ENCODE results near the gene APMAP. TPM values are rescaled to one million over a fixed set of nuclear protein-coding genes. Genes with fewer than 3 reads are reported as not detected.

Gene APMAP
- total RNA-seq, 2 donors from 2014 or later = 70.5 to 93.8 TPM

GRCh38 chr20:24977797-24978196 lies 14.8 kb downstream of the APMAP start:
- Histone ChIP-seq H3K4me3 (no peak overlapping the region), H3K36me3 (no peaks in the 10 kb centered on the region), H3K9me3 (no peaks in the 10 kb centered on the region), H3K27ac (no peak overlapping the region), H3K4me1 (replicated peaks) (no peaks in the 10 kb centered on the region), H3K27me3 (replicated peaks; ENCODE audit: insufficient read depth) (no peaks in the 10 kb centered on the region)
- 86% methylated on average over 3 of the region's 3 CpGs for WGBS
- DNase-seq (ENCODE audit: low spot score) = no peak
- intact Hi-C loops (cut with DNase I) = no loop called here
- no peak for TF ChIP-seq POLR2AphosphoS5 (IDR thresholded peaks at IDR 0.05)
- no peak for TF ChIP-seq POLR2A (IDR thresholded peaks at IDR 0.05)
- TF ChIP-seq CTCF (IDR thresholded peaks at IDR 0.05) = no peak

GRCh38 chr20:24977336-24977735 lies 15.2 kb downstream of the APMAP start:
- 100% methylated on average over 1 of the region's 1 CpG for WGBS
- TF ChIP-seq POLR2AphosphoS5 (IDR thresholded peaks at IDR 0.05) (no peak), CTCF (IDR thresholded peaks at IDR 0.05) (no peak), POLR2A (IDR thresholded peaks at IDR 0.05) (no peak)
- DNase-seq (ENCODE audit: low spot score) = no peak

GRCh38 chr20:24972341-24972740 lies 20.2 kb downstream of the APMAP start:
- intact Hi-C loops (cut with DNase I) = no loop called here
- Histone ChIP-seq H3K27ac (no peak overlapping the region), H3K9me3 (no peaks in the 10 kb centered on the region), H3K36me3 (peaks cover 4 to 6% of the 10 kb centered on the region in 2 donors), H3K27me3 (replicated peaks; ENCODE audit: insufficient read depth) (no peaks in the 10 kb centered on the region), H3K4me1 (replicated peaks) (no peaks in the 10 kb centered on the region), H3K4me3 (no peak overlapping the region)
- TF ChIP-seq CTCF (IDR thresholded peaks at IDR 0.05) = no peak
- TF ChIP-seq POLR2AphosphoS5 (IDR thresholded peaks at IDR 0.05) = no peak
- no peak for TF ChIP-seq POLR2A (IDR thresholded peaks at IDR 0.05)
- DNase-seq (ENCODE audit: low spot score) = no peak
- 85% methylated on average over 2 of the region's 2 CpGs for WGBS

More at GRCh38 chr20:24977336-24977735, 15.2 kb downstream of the APMAP start:
- no peaks in the 10 kb centered on the region for H3K9me3 ChIP-seq
- no peaks in the 10 kb centered on the region for H3K36me3 ChIP-seq
- intact Hi-C loops (cut with DNase I) = no loop called here
- H3K27me3 ChIP-seq (replicated peaks; ENCODE audit: insufficient read depth) = no peaks in the 10 kb centered on the region
- no peaks in the 10 kb centered on the region for H3K4me1 ChIP-seq (replicated peaks)
- no peak overlapping the region for H3K27ac ChIP-seq
- H3K4me3 ChIP-seq = no peak overlapping the region

GRCh38 chr20:24971376-24972101 lies 21.0 kb downstream of the APMAP start:
- Histone ChIP-seq H3K36me3 (peaks cover 4 to 6% of the 10 kb centered on the region in 2 donors), H3K27me3 (replicated peaks; ENCODE audit: insufficient read depth) (no peaks in the 10 kb centered on the region), H3K4me1 (replicated peaks) (no peaks in the 10 kb centered on the region), H3K4me3 (no peak overlapping the region), H3K27ac (no peak overlapping the region), H3K9me3 (no peaks in the 10 kb centered on the region)
- no peak for DNase-seq (ENCODE audit: low spot score)
- TF ChIP-seq POLR2A (IDR thresholded peaks at IDR 0.05) (no peak), CTCF (IDR thresholded peaks at IDR 0.05) (no peak), POLR2AphosphoS5 (IDR thresholded peaks at IDR 0.05) (no peak)
- WGBS = 81% methylated on average over 6 of the region's 6 CpGs
- intact Hi-C loops (cut with DNase I) = no loop called here

GRCh38 chr20:24970754-24971153 lies 21.8 kb downstream of the APMAP start:
- Histone ChIP-seq H3K4me1 (replicated peaks) (no peaks in the 10 kb centered on the region), H3K27ac (no peak overlapping the region), H3K9me3 (no peaks in the 10 kb centered on the region), H3K36me3 (peaks cover 4 to 6% of the 10 kb centered on the region in 2 donors), H3K4me3 (no peak overlapping the region), H3K27me3 (replicated peaks; ENCODE audit: insufficient read depth) (no peaks in the 10 kb centered on the region)
- TF ChIP-seq POLR2A (IDR thresholded peaks at IDR 0.05) (no peak), POLR2AphosphoS5 (IDR thresholded peaks at IDR 0.05) (no peak), CTCF (IDR thresholded peaks at IDR 0.05) (no peak)
- intact Hi-C loops (cut with DNase I) = no loop called here
- 87% methylated on average over 8 of the region's 8 CpGs for WGBS
- DNase-seq (ENCODE audit: low spot score) = no peak

All from prostate gland (tissue), 2 donors.